Activated CD8-positive, alpha-beta T cell treated with anti-CD3 and anti-CD28 coated beads for 36 hours (primary cell): Measurements from ENCODE around the gene GMPR. TPM values are rescaled to one million over a fixed set of nuclear protein-coding genes. Genes with fewer than 3 reads are reported as not detected.

Experiments used
- ATAC-seq: fragments of 200-7000 bp; cut with Tn5 transposase; one replicate; pipeline ENCODE4 v1.10.0; 2021; ENCODE audit warnings: mild to moderate bottlenecking, moderate library complexity
- CTCF ChIA-PET: fragments of 350-600 bp; sonication (Branson Sonifier 250); formaldehyde crosslinking; loops from one replicate; lab custom pipeline; 2021; ENCODE audit warnings: antibody characterized with exemption; lab: Charles Lee
- POLR2A ChIA-PET: fragments of 350-600 bp; sonication (Branson Sonifier 250); formaldehyde crosslinking; loops from one replicate; lab custom pipeline; 2021; ENCODE audit warnings: antibody characterized with exemption; lab: Charles Lee
- DNase-seq: peaks from one replicate; pipeline ENCODE4 v3.0.0-alpha.2; 2020
- H3K27ac Mint-ChIP-seq: one replicate; pipeline ENCODE4 v1.8.0; 2021; ENCODE audit warnings: mild to moderate bottlenecking, mixed read lengths
- H3K27me3 Mint-ChIP-seq: one replicate; pipeline ENCODE4 v1.8.0; 2021; ENCODE audit warnings: mixed read lengths
- H3K36me3 Mint-ChIP-seq: one replicate; pipeline ENCODE4 v1.8.0; 2021; ENCODE audit warnings: low read depth, mixed read lengths
- H3K4me1 Mint-ChIP-seq: one replicate; pipeline ENCODE4 v1.8.0; 2021; ENCODE audit warnings: low read depth, mixed read lengths
- H3K4me3 Mint-ChIP-seq: one replicate; pipeline ENCODE4 v1.8.0; 2021; ENCODE audit warnings: mild to moderate bottlenecking, moderate library complexity, mixed read lengths
- H3K9me3 Mint-ChIP-seq: one replicate; pipeline ENCODE4 v1.8.0; 2021; ENCODE audit warnings: mixed read lengths
- intact Hi-C: fragments of 100-400 bp; cut with micrococcal nuclease; formaldehyde crosslinking; loops from one replicate; pipeline ENCODE4 v1.10.0; 2022
- total RNA-seq, 2 experiments: library from RNA; stranded (reverse); gene quantifications; one replicate each; pipeline ENCODE4 v1.2.3, GENCODE V29; 2021
- TF ChIP-seq, protein P1 (sequence below): fragments of 200-600 bp; IDR thresholded peaks from one replicate; pipeline ENCODE4 v1.8.0; 2022; ENCODE audit warnings: antibody characterized with exemption, mild to moderate bottlenecking

GMPR gene
- total RNA-seq, 2 experiments from 2014 or later: 0.31 to 0.65 TPM

DNA sequence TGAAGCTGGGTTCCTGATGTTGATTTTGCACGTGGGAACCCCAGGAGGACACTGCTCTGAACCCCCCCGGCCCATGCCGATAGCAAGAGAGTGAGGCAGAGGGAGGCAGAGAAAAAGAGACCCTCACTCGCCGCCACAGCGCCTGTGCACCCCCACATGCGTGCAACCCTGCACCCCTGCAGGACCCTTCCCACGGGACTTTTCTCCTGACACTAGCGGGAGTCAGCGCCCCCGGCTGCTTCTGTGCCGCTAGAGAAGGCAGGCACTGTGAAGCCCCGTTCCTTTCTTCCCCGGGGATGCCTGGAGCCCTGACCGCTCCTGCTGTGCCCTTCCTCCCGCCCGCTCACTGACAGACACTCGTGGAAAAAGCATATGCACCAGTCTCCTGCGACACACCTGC lies 67.4 kb downstream of the GMPR start:
- POLR2A ChIA-PET: interaction anchor here (0.6 kb wide), 1 partner anchor 11 kb away, joined by 3 read pairs; no protein-coding TSS in a partner anchor
- Mint-ChIP-seq H3K4me1 (peaks cover 14% of the 10 kb centered on the region), H3K4me3 (no peak overlapping the region), H3K9me3 (no peaks in the 10 kb centered on the region), H3K27me3 (no peaks in the 10 kb centered on the region), H3K36me3 (peaks cover 18% of the 10 kb centered on the region), H3K27ac (no peak overlapping the region)
- TF ChIP-seq, protein P1, sequence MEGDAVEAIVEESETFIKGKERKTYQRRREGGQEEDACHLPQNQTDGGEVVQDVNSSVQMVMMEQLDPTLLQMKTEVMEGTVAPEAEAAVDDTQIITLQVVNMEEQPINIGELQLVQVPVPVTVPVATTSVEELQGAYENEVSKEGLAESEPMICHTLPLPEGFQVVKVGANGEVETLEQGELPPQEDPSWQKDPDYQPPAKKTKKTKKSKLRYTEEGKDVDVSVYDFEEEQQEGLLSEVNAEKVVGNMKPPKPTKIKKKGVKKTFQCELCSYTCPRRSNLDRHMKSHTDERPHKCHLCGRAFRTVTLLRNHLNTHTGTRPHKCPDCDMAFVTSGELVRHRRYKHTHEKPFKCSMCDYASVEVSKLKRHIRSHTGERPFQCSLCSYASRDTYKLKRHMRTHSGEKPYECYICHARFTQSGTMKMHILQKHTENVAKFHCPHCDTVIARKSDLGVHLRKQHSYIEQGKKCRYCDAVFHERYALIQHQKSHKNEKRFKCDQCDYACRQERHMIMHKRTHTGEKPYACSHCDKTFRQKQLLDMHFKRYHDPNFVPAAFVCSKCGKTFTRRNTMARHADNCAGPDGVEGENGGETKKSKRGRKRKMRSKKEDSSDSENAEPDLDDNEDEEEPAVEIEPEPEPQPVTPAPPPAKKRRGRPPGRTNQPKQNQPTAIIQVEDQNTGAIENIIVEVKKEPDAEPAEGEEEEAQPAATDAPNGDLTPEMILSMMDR: no peak
- intact Hi-C loops: no loop called here
- DNase-seq (no peak), ATAC-seq (no peak)
- CTCF ChIA-PET: no interaction called here

- Mint-ChIP-seq H3K27ac (no peak overlapping the region), H3K4me3 (no peak overlapping the region), H3K9me3 (no peaks in the 10 kb centered on the region), H3K27me3 (no peaks in the 10 kb centered on the region), H3K36me3 (peaks cover 18% of the 10 kb centered on the region), H3K4me1 (peaks cover 14% of the 10 kb centered on the region)
- POLR2A ChIA-PET: no interaction called here
- no peak for DNase-seq
- intact Hi-C loops: no loop called here
- CTCF ChIA-PET: no interaction called here
- no peak for ATAC-seq
- TF ChIP-seq, protein P1: no peak
Measured at GRCh38 chr6:16306334-16306733, 67.9 kb downstream of the GMPR start.

DNA sequence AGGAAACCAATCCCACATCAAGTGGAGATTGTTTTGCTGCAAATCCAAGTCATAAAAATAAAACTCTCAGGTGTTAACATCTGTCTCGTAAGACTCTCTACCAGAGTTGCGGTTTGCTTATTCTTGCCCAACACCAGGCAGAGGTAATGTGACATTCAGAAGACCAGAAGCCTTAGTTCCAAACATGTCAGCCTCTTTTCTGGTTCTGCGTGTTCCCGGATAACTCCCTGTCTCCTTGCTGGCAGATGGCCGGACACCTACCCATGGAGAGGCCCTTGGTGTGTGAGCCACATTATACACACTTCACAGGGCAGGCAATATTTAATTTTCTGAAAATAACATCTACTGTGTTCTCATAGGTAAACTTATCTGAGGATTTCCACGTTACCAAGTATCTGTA lies 73.4 kb downstream of the GMPR start:
- Mint-ChIP-seq H3K4me1 (peaks cover 4% of the 10 kb centered on the region), H3K4me3 (no peak overlapping the region), H3K36me3 (peaks cover 8% of the 10 kb centered on the region), H3K9me3 (no peaks in the 10 kb centered on the region), H3K27ac (no peak overlapping the region), H3K27me3 (no peaks in the 10 kb centered on the region)
- ChIA-PET POLR2A (no interaction called here), CTCF (no interaction called here)
- DNase-seq: no peak
- TF ChIP-seq, protein P1: no peak
- ATAC-seq: no peak
- intact Hi-C loops: no loop called here

GRCh38 chr6:16313732-16314131 lies 75.3 kb downstream of the GMPR start:
- intact Hi-C loops: no loop called here
- Mint-ChIP-seq H3K4me1 (peaks cover 19% of the 10 kb centered on the region), H3K4me3 (no peak overlapping the region)

DNA sequence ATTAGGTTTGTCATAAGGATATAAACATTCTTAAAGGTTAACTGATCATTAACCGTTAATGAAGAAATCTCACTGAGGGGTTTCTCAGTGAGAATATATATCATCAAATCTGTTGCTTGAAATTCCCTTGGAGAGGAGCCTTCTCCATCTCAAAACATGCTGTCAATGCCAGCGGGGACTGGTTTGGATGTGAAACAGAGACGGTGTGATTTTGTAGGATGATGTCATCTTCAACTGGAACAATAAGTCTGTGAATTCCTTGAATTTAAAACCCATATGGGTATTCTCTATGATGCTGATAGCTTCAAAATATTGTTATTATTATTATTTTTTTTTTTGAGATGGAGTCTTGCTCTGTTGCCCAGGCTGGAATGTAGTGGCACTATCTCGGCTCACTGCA lies 75.9 kb downstream of the GMPR start:
- H3K27me3 Mint-ChIP-seq: no peaks in the 10 kb centered on the region
- no peak overlapping the region for H3K4me3 Mint-ChIP-seq
- POLR2A ChIA-PET: no interaction called here
- TF ChIP-seq, protein P1: no peak
- no peaks in the 10 kb centered on the region for H3K9me3 Mint-ChIP-seq
- peaks cover 25% of the 10 kb centered on the region for H3K4me1 Mint-ChIP-seq
- H3K27ac Mint-ChIP-seq: no peak overlapping the region
- intact Hi-C loops: no loop called here
- ATAC-seq (no peak), DNase-seq (no peak)
- H3K36me3 Mint-ChIP-seq: peaks cover 11% of the 10 kb centered on the region
- CTCF ChIA-PET: interaction anchor here (2.0 to 2.1 kb wide), 2 partner anchors 10 to 18 kb away, joined by 5 to 7 read pairs; no protein-coding TSS in a partner anchor

More at GRCh38 chr6:16313732-16314131, 75.3 kb downstream of the GMPR start:
- no peak overlapping the region for H3K27ac Mint-ChIP-seq
- H3K36me3 Mint-ChIP-seq: peaks cover 9% of the 10 kb centered on the region
- ATAC-seq (no peak), DNase-seq (no peak)
- TF ChIP-seq, protein P1: no peak
- no peaks in the 10 kb centered on the region for H3K27me3 Mint-ChIP-seq
- ChIA-PET CTCF (interaction anchor here (2.0 to 2.1 kb wide), 2 partner anchors 11 to 18 kb away, joined by 5 to 7 read pairs; no protein-coding TSS in a partner anchor), POLR2A (no interaction called here)
- no peaks in the 10 kb centered on the region for H3K9me3 Mint-ChIP-seq
